ENCODE measurements around the gene RBM41.

GRCh38 chrX:107168257-107168656 is 49.6 kb upstream of the RBM41 start:
- TF ChIP-seq, protein P1, sequence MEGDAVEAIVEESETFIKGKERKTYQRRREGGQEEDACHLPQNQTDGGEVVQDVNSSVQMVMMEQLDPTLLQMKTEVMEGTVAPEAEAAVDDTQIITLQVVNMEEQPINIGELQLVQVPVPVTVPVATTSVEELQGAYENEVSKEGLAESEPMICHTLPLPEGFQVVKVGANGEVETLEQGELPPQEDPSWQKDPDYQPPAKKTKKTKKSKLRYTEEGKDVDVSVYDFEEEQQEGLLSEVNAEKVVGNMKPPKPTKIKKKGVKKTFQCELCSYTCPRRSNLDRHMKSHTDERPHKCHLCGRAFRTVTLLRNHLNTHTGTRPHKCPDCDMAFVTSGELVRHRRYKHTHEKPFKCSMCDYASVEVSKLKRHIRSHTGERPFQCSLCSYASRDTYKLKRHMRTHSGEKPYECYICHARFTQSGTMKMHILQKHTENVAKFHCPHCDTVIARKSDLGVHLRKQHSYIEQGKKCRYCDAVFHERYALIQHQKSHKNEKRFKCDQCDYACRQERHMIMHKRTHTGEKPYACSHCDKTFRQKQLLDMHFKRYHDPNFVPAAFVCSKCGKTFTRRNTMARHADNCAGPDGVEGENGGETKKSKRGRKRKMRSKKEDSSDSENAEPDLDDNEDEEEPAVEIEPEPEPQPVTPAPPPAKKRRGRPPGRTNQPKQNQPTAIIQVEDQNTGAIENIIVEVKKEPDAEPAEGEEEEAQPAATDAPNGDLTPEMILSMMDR (IDR thresholded peaks at IDR 0.05; ENCODE audit: low read length) = no peak
- TF ChIP-seq EZH2phosphoT487 (IDR thresholded peaks at IDR 0.05; ENCODE audit: low read length) (no peak), EZH2 (optimal IDR thresholded peaks at IDR 0.05; ENCODE audit: low read depth, low read length) (no peak)

All from MM.1S (cell line).